Endodermal cell (in vitro differentiated cells): ENCODE measurements around the gene GTF2IRD1. TPM values are rescaled to one million over a fixed set of nuclear protein-coding genes. Genes with fewer than 3 reads are reported as not detected.

Experiments
- DNase-seq: peaks from one replicate; pipeline ENCODE4 v3.0.0-alpha.2; 2017
- H3K27ac ChIP-seq: 2 replicates; pipeline ENCODE4 v1.5.1; 2013; ENCODE audit warnings: mild to moderate bottlenecking, low read depth, low read length, moderate library complexity
- H3K27me3 ChIP-seq: 2 replicates; pipeline ENCODE4 v1.6.1; 2013; ENCODE audit warnings: mild to moderate bottlenecking, low read length, moderate library complexity; ENCODE audit not compliant: insufficient read depth, control insufficient read depth, poor library complexity, severe bottlenecking
- H3K36me3 ChIP-seq: 2 replicates; pipeline ENCODE4 v1.7.0; 2013; ENCODE audit warnings: mild to moderate bottlenecking, low read length, moderate library complexity; ENCODE audit not compliant: control insufficient read depth, insufficient read depth
- H3K4me1 ChIP-seq: one replicate; pipeline ENCODE4 v1.7.0; 2013; ENCODE audit warnings: low read length; ENCODE audit not compliant: control insufficient read depth, insufficient read depth
- H3K4me3 ChIP-seq: 2 replicates; pipeline ENCODE4 v1.5.1; 2013; ENCODE audit warnings: mild to moderate bottlenecking, low read length, moderate library complexity
- H3K9ac ChIP-seq: 2 replicates; pipeline ENCODE4 v1.6.1; 2013; ENCODE audit warnings: mild to moderate bottlenecking, low read length, moderate library complexity; ENCODE audit not compliant: poor library complexity, severe bottlenecking; ENCODE audit errors: extremely low read depth
- H3K9me3 ChIP-seq: 2 replicates; pipeline ENCODE4 v1.6.1; 2013; ENCODE audit warnings: mild to moderate bottlenecking, low read length, moderate library complexity; ENCODE audit not compliant: control insufficient read depth
- H3K27ac Mint-ChIP-seq: 2 replicates; pipeline ENCODE4 v1.8.0; 2020; ENCODE audit warnings: mixed read lengths
- H3K27me3 Mint-ChIP-seq: 2 replicates; pipeline ENCODE4 v1.8.0; 2021; ENCODE audit warnings: mild to moderate bottlenecking, mixed read lengths; ENCODE audit not compliant: insufficient read depth
- H3K36me3 Mint-ChIP-seq: 2 replicates; pipeline ENCODE4 v1.8.0; 2020; ENCODE audit warnings: low read depth, mixed read lengths
- H3K4me1 Mint-ChIP-seq: 2 replicates; pipeline ENCODE4 v1.8.0; 2020; ENCODE audit warnings: mixed read lengths
- H3K4me3 Mint-ChIP-seq: 2 replicates; pipeline ENCODE4 v1.8.0; 2020; ENCODE audit warnings: mild to moderate bottlenecking, moderate library complexity, mixed read lengths
- H3K9me3 Mint-ChIP-seq: 2 replicates; pipeline ENCODE4 v1.8.0; 2020; ENCODE audit warnings: mild to moderate bottlenecking, mixed read lengths
- CTCF ChIP-seq: fragments of 200-600 bp; sonication (generic); conservative IDR thresholded peaks from 2 replicates; pipeline ENCODE4 v1.5.0; 2021; ENCODE audit warnings: antibody characterized with exemption, mild to moderate bottlenecking
- WGBS, 2 experiments: methylation state at CpG; one replicate each; pipeline versions ENCODE4 v1.1.5 to v1.1.7; 2013; ENCODE audit warnings: missing lambda C conversion rate in 2 of 2, mixed read lengths in 1 of 2; ENCODE audit not compliant: insufficient coverage in 1 of 2, insufficient read length in 1 of 2; 5-methylcytosine and 5-hydroxymethylcytosine counted together
- total RNA-seq, 2 donors: library from RNA; stranded (reverse); fragmentation: NEBNext Ultra II Directional in 1 of 2; extraction: Animal tissue kit (Norgen Biotek cat#: 25700) in 1 of 2; gene quantifications; 2 replicates in 1 of 2; 3 replicates in 1 of 2; pipeline ENCODE4 v1.2.1, GENCODE V29; 2021

Gene GTF2IRD1
- total RNA-seq, 2 donors from 2014 or later: 54.8 to 84.4 TPM

DNA sequence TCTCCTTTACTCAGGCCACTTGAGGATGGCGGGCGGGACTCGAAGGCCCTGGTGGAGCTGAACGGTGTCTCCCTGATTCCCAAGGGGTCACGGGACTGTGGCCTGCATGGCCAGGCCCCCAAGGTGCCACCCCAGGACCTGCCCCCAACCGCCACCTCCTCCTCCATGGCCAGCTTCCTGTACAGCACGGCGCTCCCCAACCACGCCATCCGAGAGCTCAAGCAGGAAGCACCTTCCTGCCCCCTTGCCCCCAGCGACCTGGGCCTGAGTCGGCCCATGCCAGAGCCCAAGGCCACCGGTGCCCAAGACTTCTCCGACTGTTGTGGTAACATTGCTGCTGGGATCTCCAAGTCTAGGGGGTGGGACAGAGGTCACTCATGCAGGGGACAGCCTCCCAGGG, 65.7 kb downstream of the GTF2IRD1 start:
- H3K9me3 ChIP-seq: peaks cover 22% of the 10 kb centered on the region
- H3K27ac ChIP-seq: no peak overlapping the region
- H3K4me1 ChIP-seq: no peaks in the 10 kb centered on the region
- no peak for TF ChIP-seq CTCF
- H3K4me1 Mint-ChIP-seq: no peaks in the 10 kb centered on the region
- DNase-seq: no peak
- no peaks in the 10 kb centered on the region for H3K27me3 ChIP-seq
- H3K9ac ChIP-seq: no peak overlapping the region
- H3K4me3 Mint-ChIP-seq: no peak overlapping the region
- peaks cover 72% of the 10 kb centered on the region for H3K36me3 Mint-ChIP-seq
- H3K4me3 ChIP-seq: no peak overlapping the region
- WGBS, 2 experiments: 95 to 96% methylated on average over 12 to 14 of the region's 14 CpGs
- peaks cover 7% of the 10 kb centered on the region for H3K9me3 Mint-ChIP-seq
- H3K27ac Mint-ChIP-seq: no peak overlapping the region
- peaks cover 60% of the 10 kb centered on the region for H3K36me3 ChIP-seq
- H3K27me3 Mint-ChIP-seq: no peaks in the 10 kb centered on the region

- Mint-ChIP-seq H3K36me3 (peaks cover 71% of the 10 kb centered on the region), H3K27ac (no peak overlapping the region), H3K4me3 (no peak overlapping the region), H3K4me1 (peaks cover 4% of the 10 kb centered on the region), H3K9me3 (peaks cover 7% of the 10 kb centered on the region), H3K27me3 (no peaks in the 10 kb centered on the region)
- no peak overlapping the region for H3K4me3 ChIP-seq
- no peak overlapping the region for H3K9ac ChIP-seq
- peaks cover 22% of the 10 kb centered on the region for H3K9me3 ChIP-seq
- H3K27me3 ChIP-seq: no peaks in the 10 kb centered on the region
- H3K4me1 ChIP-seq: no peaks in the 10 kb centered on the region
- WGBS, 2 experiments: 96 to 98% methylated on average over 10 of the region's 10 CpGs
- no peak overlapping the region for H3K27ac ChIP-seq
- no peak for TF ChIP-seq CTCF
- no peak for DNase-seq
- peaks cover 67% of the 10 kb centered on the region for H3K36me3 ChIP-seq
Measured at GRCh38 chr7:74521855-74522254, 68.1 kb downstream of the GTF2IRD1 start.

GRCh38 chr7:74522281-74522905, 68.7 kb downstream of the GTF2IRD1 start:
- WGBS, 2 experiments: 95% methylated on average over 1 of the region's 1 CpG; no CpG with 5 or more reads in 1 of the 2 experiments
- Mint-ChIP-seq H3K9me3 (peaks cover 7% of the 10 kb centered on the region), H3K4me3 (no peak overlapping the region), H3K27ac (no peak overlapping the region), H3K4me1 (peaks cover 4% of the 10 kb centered on the region), H3K36me3 (peaks cover 74% of the 10 kb centered on the region), H3K27me3 (no peaks in the 10 kb centered on the region)
- peaks cover 67% of the 10 kb centered on the region for H3K36me3 ChIP-seq
- no peak for DNase-seq
- H3K27me3 ChIP-seq: no peaks in the 10 kb centered on the region
- H3K4me3 ChIP-seq: no peak overlapping the region
- H3K9ac ChIP-seq: no peak overlapping the region
- H3K4me1 ChIP-seq: no peaks in the 10 kb centered on the region
- no peak overlapping the region for H3K27ac ChIP-seq
- H3K9me3 ChIP-seq: peaks cover 22% of the 10 kb centered on the region
- no peak for TF ChIP-seq CTCF
